Neural cell (in vitro differentiated cells): ENCODE data around the gene CFAP61. TPM values are rescaled to one million over a fixed set of nuclear protein-coding genes. Genes with fewer than 3 reads are reported as not detected.

Experiments used
- H2AFZ ChIP-seq: fragments of 200-600, 300-800 bp; sonication (generic), shearing (Covaris generic); 2 replicates; pipeline ENCODE4 v1.6.0; 2014; ENCODE audit warnings: low read depth, mild to moderate bottlenecking, antibody characterized with exemption, low read length, moderate library complexity
- H3F3A ChIP-seq: fragments of 200-600 bp; shearing (Covaris generic); 2 replicates; pipeline ENCODE4 v1.6.1; 2016; ENCODE audit warnings: mild to moderate bottlenecking, moderate library complexity, mixed read lengths, antibody characterized with exemption, low read length; ENCODE audit not compliant: insufficient read depth, poor library complexity, severe bottlenecking
- H3K27ac ChIP-seq: fragments of 200-600, 300-800 bp; sonication (generic), shearing (Covaris generic); 2 replicates; pipeline ENCODE4 v1.5.1; 2014; ENCODE audit warnings: mild to moderate bottlenecking, low read length, moderate library complexity
- H3K27me3 ChIP-seq: fragments of 300-800, 200-600 bp; sonication (generic), shearing (Covaris generic); 2 replicates; pipeline ENCODE4 v1.6.0; 2014; ENCODE audit warnings: mild to moderate bottlenecking, low read depth, low read length, moderate library complexity; ENCODE audit not compliant: insufficient read depth
- H3K36me3 ChIP-seq: fragments of 300-800, 200-600 bp; sonication (generic), shearing (Covaris generic); 2 replicates; pipeline ENCODE4 v1.5.1; 2014; ENCODE audit warnings: mild to moderate bottlenecking, antibody characterized with exemption, low read length, moderate library complexity; ENCODE audit not compliant: insufficient read depth
- H3K4me2 ChIP-seq: fragments of 300-800, 200-600 bp; sonication (generic), shearing (Covaris generic); 2 replicates; pipeline ENCODE4 v1.6.0; 2014; ENCODE audit warnings: mild to moderate bottlenecking, low read length
- H3K4me3 ChIP-seq: fragments of 300-800, 200-600 bp; sonication (generic), shearing (Covaris generic); 2 replicates; pipeline ENCODE4 v1.5.1; 2014; ENCODE audit warnings: mild to moderate bottlenecking, low read length, moderate library complexity
- H3K79me2 ChIP-seq: fragments of 200-600 bp; shearing (Covaris generic); replicated peaks from 2 replicates; pipeline ENCODE4 v1.6.0; 2014; ENCODE audit warnings: mild to moderate bottlenecking, low read length, moderate library complexity; ENCODE audit not compliant: insufficient read depth
- H3K9ac ChIP-seq: fragments of 300-800, 200-600 bp; sonication (generic), shearing (Covaris generic); 2 replicates; pipeline ENCODE4 v1.6.1; 2016; ENCODE audit warnings: mild to moderate bottlenecking, low read length, mixed read lengths
- H3K9me2 ChIP-seq: fragments of 200-600 bp; shearing (Covaris generic); 2 replicates; pipeline ENCODE4 v1.6.1; 2016; ENCODE audit warnings: mild to moderate bottlenecking, low read length, mixed read lengths; ENCODE audit not compliant: insufficient read depth
- H3K9me3 ChIP-seq: fragments of 200-600, 300-800 bp; sonication (generic), shearing (Covaris generic); 2 replicates; pipeline ENCODE4 v1.6.1; 2016; ENCODE audit warnings: mild to moderate bottlenecking, mixed run types, low read length, moderate library complexity, mixed read lengths
- H4K20me1 ChIP-seq: fragments of 200-600 bp; shearing (Covaris generic); 2 replicates; pipeline ENCODE4 v1.6.1; 2016; ENCODE audit warnings: mild to moderate bottlenecking, mixed run types; ENCODE audit not compliant: insufficient read depth
- CTCF ChIP-seq: fragments of 450-650 bp; IDR thresholded peaks from 2 replicates; pipeline ENCODE4 v1.5.1; 2014; ENCODE audit warnings: antibody characterized with exemption, mild to moderate bottlenecking, moderate library complexity; ENCODE audit not compliant: poor library complexity, severe bottlenecking
- EP300 ChIP-seq: fragments of 450-650 bp; conservative IDR thresholded peaks from 2 replicates; pipeline ENCODE4 v1.6.1; 2014; ENCODE audit warnings: antibody characterized with exemption, mild to moderate bottlenecking, moderate library complexity; ENCODE audit not compliant: poor library complexity, severe bottlenecking
- EZH2 ChIP-seq: fragments of 200-600, 300-800 bp; shearing (Covaris generic), sonication (generic); IDR thresholded peaks from 2 replicates; pipeline ENCODE4 v1.6.1; 2014; ENCODE audit warnings: antibody characterized with exemption, low read length, borderline replicate concordance, mild to moderate bottlenecking; ENCODE audit not compliant: insufficient read depth, poor library complexity, severe bottlenecking
- MXI1 ChIP-seq: fragments of 450-650 bp; conservative IDR thresholded peaks from 2 replicates; pipeline ENCODE4 v1.6.1; 2014; ENCODE audit warnings: antibody characterized with exemption, mild to moderate bottlenecking; ENCODE audit not compliant: poor library complexity, severe bottlenecking
- POLR2AphosphoS5 ChIP-seq: IDR thresholded peaks from 2 replicates; pipeline ENCODE4 v1.6.1; 2012
- RAD21 ChIP-seq: fragments of 450-650 bp; conservative IDR thresholded peaks from 2 replicates; pipeline ENCODE4 v1.6.1; 2014; ENCODE audit warnings: antibody characterized with exemption, mild to moderate bottlenecking, moderate library complexity
- REST ChIP-seq: IDR thresholded peaks from 2 replicates; pipeline ENCODE4 v1.6.1; 2012; ENCODE audit warnings: borderline replicate concordance
- SMC3 ChIP-seq: fragments of 450-650 bp; conservative IDR thresholded peaks from 2 replicates; pipeline ENCODE4 v1.6.1; 2014; ENCODE audit warnings: antibody characterized with exemption, mild to moderate bottlenecking, moderate library complexity; ENCODE audit not compliant: poor library complexity
- TAF1 ChIP-seq: IDR thresholded peaks from 2 replicates; pipeline ENCODE4 v1.6.1; 2012; ENCODE audit warnings: low read depth
- polyA plus RNA-seq: library from polyadenylated mRNA; depleted of rRNA; stranded (reverse); fragments of >200 nt; gene quantifications from 2 replicates; pipeline ENCODE4 v1.2.3, GENCODE V29; 2014

CFAP61 gene
- polyA plus RNA-seq, 1 donor from 2014 or later = 0.42 TPM

DNA sequence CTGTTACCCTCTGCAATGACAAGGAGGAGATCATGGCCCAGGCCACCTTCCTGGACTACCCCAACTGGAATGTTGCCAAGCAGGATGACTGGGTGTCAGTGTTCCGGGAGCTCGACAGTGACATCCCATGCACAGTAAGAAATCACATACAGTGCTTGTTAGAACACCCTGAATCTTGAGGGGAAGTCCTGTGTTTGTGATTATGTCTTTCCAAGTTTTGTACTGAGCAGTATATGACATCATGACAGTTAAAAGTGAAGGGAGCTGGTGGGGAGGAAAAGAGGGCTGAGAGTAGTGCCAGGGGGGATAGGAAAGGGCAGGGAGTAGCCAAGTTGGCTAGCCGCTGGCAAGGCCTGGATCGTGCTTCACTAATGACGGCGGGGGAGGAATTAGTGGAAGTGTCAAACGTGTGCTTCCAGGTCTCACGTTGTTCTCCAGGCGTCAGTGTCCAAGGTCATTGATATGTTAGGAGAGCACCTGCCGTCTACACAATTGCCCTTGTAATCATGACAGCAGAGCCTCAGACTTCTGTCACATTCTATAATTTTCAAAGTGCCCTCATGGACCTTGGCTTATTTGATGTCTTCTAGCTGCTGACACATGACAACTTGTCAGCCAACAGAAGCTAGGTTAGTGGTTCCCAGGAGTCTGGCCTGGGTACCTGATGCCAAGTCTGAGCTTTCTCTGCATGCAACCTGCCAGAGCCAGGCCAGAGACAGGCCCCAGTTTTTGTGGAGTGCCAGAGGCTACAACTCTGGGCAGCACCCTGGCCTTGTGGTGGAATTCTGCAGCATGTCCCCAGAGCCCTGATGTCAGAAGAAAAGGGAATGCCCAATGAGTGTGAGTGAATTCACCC lies 18.8 kb downstream of the CFAP61 start:
- no peaks in the 10 kb centered on the region for H3K27me3 ChIP-seq
- no peak overlapping the region for H3K4me3 ChIP-seq
- no peaks in the 10 kb centered on the region for H3K9me2 ChIP-seq
- H4K20me1 ChIP-seq = no peaks in the 10 kb centered on the region
- H3K9me3 ChIP-seq = no peaks in the 10 kb centered on the region
- H3K79me2 ChIP-seq = no peaks in the 10 kb centered on the region
- H3K36me3 ChIP-seq = no peaks in the 10 kb centered on the region
- no peaks in the 10 kb centered on the region for H3F3A ChIP-seq
- no peak overlapping the region for H3K27ac ChIP-seq
- H2AFZ ChIP-seq = no peak overlapping the region
- no peak overlapping the region for H3K9ac ChIP-seq
- H3K4me2 ChIP-seq = no peak overlapping the region
- no peak for TF ChIP-seq CTCF
- no peak for TF ChIP-seq TAF1
- no peak for TF ChIP-seq POLR2AphosphoS5
- TF ChIP-seq MXI1 = no peak
- TF ChIP-seq EZH2 = no peak
- no peak for TF ChIP-seq EP300
- no peak for TF ChIP-seq SMC3
- TF ChIP-seq REST = no peak
- no peak for TF ChIP-seq RAD21

- H2AFZ ChIP-seq = no peak overlapping the region
- H3K9ac ChIP-seq = no peak overlapping the region
- H3K4me3 ChIP-seq = no peak overlapping the region
- no peaks in the 10 kb centered on the region for H3F3A ChIP-seq
- no peaks in the 10 kb centered on the region for H3K9me3 ChIP-seq
- TF ChIP-seq SMC3 = no peak
- no peak for TF ChIP-seq EZH2
- no peak for TF ChIP-seq REST
- TF ChIP-seq CTCF = no peak
- no peak for TF ChIP-seq TAF1
- no peaks in the 10 kb centered on the region for H4K20me1 ChIP-seq
- no peaks in the 10 kb centered on the region for H3K79me2 ChIP-seq
- no peak overlapping the region for H3K27ac ChIP-seq
- H3K36me3 ChIP-seq = no peaks in the 10 kb centered on the region
- no peaks in the 10 kb centered on the region for H3K27me3 ChIP-seq
- no peak overlapping the region for H3K4me2 ChIP-seq
- H3K9me2 ChIP-seq = no peaks in the 10 kb centered on the region
Measured at GRCh38 chr20:20073801-20074371, 21.6 kb downstream of the CFAP61 start.
